NCI-H1436 (cell line): ENCODE data around the gene PIGC.

Experiments
- DNase-seq: peaks from one replicate; lab custom pipeline; 2025; lab: John Stamatoyannopoulos, UW

PIGC gene

DNA sequence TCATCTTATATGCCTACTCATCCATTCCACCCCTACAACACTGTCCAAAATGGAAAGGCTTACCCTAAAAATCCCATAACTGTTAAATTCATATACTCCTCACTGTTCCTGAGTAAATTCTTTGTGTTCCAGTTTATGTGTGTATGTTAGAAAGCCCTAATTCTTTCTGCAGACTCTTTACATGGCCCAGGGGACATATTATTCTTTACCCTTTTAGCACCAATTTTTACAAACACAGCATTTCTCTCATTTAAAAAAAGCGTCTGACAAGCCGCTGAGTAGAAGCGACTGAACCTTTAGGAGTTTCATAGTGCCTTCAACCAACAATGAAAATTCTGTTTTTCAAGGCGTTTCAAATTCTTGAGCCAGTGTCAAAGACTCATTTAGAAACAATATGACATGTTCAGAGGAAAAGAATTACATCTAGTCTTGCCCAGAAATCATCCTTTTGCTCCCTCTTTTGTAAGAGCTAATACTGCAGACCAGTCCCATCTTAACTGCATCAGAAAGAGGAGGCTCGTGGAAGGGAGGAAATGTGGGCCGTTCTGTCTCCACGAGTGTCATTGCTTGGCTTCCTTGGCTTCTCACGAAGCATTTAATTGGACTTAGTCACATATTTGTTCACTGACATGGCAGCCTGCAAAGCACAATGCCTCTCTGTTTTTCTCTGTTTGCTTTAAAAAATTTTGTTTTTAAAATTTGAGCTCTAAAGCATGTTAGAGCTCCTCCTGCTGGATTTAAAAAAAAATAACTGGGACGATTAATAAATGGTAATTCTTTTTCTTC is 44.7 kb downstream of the PIGC start:
- DNase-seq, result peak; percentile 16

DNA sequence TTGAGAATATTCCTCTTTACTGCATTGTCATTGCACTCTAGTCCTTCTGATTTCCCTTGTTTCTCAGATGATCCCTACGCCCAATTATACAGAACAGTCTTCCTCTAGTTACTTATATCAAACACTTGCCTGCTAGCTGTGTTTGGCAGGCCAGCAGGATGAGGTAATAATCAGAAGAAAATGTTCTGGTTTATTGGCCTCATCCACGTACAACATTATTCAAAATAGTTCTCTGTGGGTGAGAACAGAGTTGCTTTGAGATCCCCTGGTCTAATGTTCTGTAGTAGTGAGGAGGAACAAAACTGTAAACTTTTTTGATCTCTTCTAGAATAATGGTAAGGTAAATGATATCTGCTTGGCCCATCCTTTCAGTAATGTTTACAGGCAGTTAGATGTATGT is 45.7 kb downstream of the PIGC start:
- no peak for DNase-seq

DNA sequence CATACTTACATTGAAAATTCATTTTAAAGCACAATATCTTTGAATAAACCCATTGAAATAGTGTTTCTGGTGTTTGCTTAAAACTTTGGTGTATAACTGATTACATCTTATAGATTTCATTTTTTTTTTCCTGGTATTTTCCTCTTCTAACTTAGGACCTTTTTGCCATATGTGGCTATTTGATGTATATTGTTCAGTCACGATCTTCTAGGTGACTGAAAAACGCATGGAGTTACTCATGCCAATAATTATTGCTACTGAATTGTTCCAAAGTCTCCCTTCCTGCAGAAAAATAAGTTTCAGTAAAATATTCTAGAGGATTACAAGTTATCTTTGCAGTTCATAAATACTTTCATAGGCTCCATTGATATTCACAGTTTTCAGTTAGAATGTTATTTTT is 46.2 kb downstream of the PIGC start:
- no peak for DNase-seq

DNA sequence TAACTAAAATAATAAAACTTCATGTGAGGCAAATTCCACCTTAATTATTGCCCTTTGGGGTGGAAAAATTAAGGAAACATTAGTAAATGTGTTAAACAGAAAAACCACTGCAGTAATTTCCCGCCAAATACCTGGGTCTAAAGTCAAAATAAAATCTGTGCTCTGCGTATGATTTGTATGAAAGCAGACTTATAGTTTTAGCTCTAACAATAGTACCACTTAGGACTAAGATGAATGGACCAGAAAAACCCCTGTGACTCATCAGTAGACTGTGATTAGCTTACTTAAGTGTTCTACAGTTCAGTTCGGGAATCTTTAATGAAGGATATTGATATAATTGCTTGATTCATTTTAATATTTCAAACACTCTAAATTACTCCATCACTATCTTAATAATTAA is 46.6 kb downstream of the PIGC start:
- no peak for DNase-seq

DNA sequence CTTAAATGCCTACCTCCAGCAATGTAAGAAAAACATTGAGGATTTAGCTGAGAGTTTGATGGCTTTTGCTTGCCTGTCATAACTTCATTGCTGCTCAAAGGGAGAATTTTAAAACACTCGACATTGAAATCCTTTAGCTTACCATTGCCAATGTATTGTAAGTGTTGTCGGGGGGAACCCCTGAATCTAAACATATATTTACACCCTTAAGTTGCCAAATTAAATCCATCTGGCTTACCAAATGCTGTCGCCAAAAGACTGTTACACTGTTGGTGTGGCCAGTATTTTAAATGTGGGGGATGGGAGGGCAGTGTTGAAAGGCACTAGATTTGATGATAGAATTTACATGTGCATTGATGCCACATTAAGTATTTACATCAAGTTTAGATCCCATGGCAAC is 48.3 kb downstream of the PIGC start:
- DNase-seq, result no peak

DNA sequence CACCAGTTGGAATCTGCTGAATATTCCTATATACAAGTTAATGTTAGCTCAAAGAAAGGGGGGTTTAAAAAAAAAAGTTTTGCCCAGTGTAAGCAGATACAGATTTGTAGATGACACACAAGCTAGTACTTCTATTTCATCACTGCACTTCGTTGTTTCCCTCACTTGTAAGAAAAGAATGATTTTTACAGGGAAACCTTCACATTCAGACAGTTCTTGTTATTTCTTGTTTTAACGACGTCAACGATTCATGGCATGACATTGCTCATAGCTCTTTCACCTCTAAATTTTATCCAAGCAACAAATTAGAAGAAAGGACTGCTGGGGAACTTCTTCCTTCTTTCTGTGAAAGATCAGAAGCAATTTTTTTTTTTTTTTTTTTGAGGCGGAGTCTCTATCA is 49.1 kb downstream of the PIGC start:
- DNase-seq, result no peak

DNA sequence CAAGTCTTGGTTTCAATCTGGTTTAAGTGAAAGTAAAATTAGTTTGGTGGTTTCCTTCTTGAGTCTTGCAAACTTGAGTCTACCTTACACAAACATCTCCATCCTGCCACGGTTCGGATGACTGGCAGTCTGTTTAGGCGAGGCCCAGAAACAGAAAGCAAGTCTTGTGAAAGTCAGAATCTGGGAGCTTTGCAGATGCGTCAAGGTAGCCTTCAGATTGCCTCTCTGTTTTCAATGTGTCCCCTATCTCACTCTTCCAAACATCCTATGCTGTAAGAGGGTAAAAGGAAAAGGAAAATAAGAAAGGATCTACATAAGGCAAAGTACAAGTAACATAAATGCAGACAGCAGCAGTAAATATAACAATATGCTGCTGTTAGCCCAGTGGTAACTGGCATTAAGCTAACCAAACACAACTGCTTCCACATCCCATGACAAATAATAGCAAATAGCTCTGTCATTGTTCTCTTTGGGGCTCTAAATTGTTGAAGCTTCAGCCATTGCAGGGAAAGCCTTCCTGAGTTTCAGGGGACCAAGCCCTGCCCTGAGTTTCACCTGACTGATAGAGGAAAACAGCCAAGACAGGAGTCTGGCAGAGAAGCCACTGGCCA is 49.6 kb downstream of the PIGC start:
- DNase-seq, result no peak

DNA sequence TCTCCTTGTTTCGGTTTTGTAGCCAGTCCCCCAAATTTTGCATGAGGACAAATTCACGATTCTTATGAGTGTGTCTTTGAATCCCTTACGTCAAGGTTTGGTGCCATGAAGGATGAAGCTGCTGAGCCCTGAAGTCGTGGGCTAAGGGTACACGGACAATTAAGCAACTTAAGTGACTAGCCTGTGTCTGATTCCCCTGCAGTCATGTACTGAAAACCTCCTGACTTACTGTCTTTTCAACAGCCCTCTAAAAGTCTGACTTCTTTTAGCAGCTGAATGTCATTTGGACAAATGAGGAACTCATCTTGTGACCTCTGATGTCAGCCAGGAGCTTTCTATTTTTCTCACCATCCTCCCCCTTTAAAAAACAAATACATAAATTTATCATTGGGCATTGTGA is 50.5 kb downstream of the PIGC start:
- no peak for DNase-seq

DNA sequence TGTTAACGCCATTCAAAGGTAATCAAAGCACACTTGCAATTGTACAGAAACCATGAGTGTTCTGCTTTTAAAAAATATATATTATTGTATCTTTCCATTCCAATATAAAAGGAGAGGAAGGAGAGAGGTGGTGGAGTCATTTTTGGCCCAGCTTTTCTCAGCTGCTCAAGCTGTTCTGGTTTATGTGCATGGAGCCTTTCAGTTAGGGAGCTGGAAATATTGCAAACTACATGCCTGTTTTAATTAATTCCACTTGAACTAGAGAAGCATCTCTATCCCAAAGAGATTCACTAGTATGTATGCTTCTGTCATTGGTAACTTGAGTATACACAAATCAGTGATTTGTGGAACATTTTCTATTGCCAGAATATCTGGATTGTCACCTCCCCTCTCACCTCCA is 51.9 kb downstream of the PIGC start:
- no peak for DNase-seq
